IMR-90 (cell line): ENCODE results near the gene EXOC4. TPM values are rescaled to one million over a fixed set of nuclear protein-coding genes. Genes with fewer than 3 reads are reported as not detected.

ENCODE experiments used
- ATAC-seq: fragments of 200-7000 bp; cut with Tn5 transposase; 2 replicates; pipeline ENCODE4 v1.9.1; 2020; ENCODE audit warnings: low read depth, mild to moderate bottlenecking, moderate library complexity
- BruUV-seq: library from RNA; stranded (reverse); fragments of 400-500 nt; replicated peaks from 2 replicates; lab custom pipeline; 2021; lab: Mats Ljungman, UMichigan
- CTCF ChIA-PET: fragments of 300-600 bp; formaldehyde crosslinking; extraction: SDS; loops from one replicate; lab custom pipeline; 2021; ENCODE audit warnings: antibody characterized with exemption; lab: Yijun Ruan, JAX
- POLR2A ChIA-PET: fragments of 300-600 bp; sonication (Branson Sonifier 250); formaldehyde crosslinking; loops from one replicate; lab custom pipeline; 2022; ENCODE audit warnings: antibody characterized with exemption; ENCODE audit not compliant: unreplicated experiment; lab: Charles Lee
- DNase-seq: peaks from one replicate; pipeline ENCODE4 v3.0.0; 2013
- H2AFZ ChIP-seq: replicated peaks from 2 replicates; pipeline ENCODE3; 2013; ENCODE audit warnings: low read length, mild to moderate bottlenecking; ENCODE audit not compliant: poor library complexity
- H2AK5ac ChIP-seq: 2 replicates; pipeline ENCODE4 v1.6.1; 2013; ENCODE audit warnings: low read depth, low read length, inconsistent platforms
- H2AK9ac ChIP-seq: replicated peaks from 2 replicates; pipeline ENCODE3; 2013; ENCODE audit warnings: mild to moderate bottlenecking, low read depth, low read length, moderate library complexity; ENCODE audit not compliant: poor library complexity
- H2BK120ac ChIP-seq: 2 replicates; pipeline ENCODE4 v1.6.1; 2013; ENCODE audit warnings: low read depth, low read length, inconsistent platforms
- H2BK15ac ChIP-seq: 3 replicates; pipeline ENCODE4 v1.6.1; 2013; ENCODE audit warnings: low read depth, low read length, inconsistent platforms
- H2BK20ac ChIP-seq: 2 replicates; pipeline ENCODE4 v1.6.1; 2013; ENCODE audit warnings: low read depth, mild to moderate bottlenecking, inconsistent platforms, low read length, moderate library complexity
- H2BK5ac ChIP-seq: 2 replicates; pipeline ENCODE4 v1.6.1; 2013; ENCODE audit warnings: mild to moderate bottlenecking, low read depth, low read length, inconsistent platforms; ENCODE audit not compliant: poor library complexity, severe bottlenecking
- H3K14ac ChIP-seq: replicated peaks from 2 replicates; pipeline ENCODE4 v1.6.1; 2013; ENCODE audit warnings: low read depth, low read length, inconsistent platforms
- H3K18ac ChIP-seq: 2 replicates; pipeline ENCODE4 v1.6.1; 2013; ENCODE audit warnings: low read depth, low read length, control low read depth
- H3K23ac ChIP-seq: 2 replicates; pipeline ENCODE4 v1.6.1; 2013; ENCODE audit warnings: low read depth, low read length, inconsistent platforms
- H3K27ac ChIP-seq: 2 replicates; pipeline ENCODE4 v1.5.1; 2013; ENCODE audit warnings: mild to moderate bottlenecking, control low read depth, low read length; ENCODE audit not compliant: insufficient read depth
- H3K27me3 ChIP-seq: 2 replicates; pipeline ENCODE4 v1.6.1; 2013; ENCODE audit warnings: low read length; ENCODE audit not compliant: control insufficient read depth, insufficient read depth
- H3K36me3 ChIP-seq: 2 replicates; pipeline ENCODE4 v1.6.1; 2013; ENCODE audit warnings: low read length, mixed read lengths; ENCODE audit not compliant: control insufficient read depth, insufficient read depth
- H3K4ac ChIP-seq: 2 replicates; pipeline ENCODE4 v1.6.1; 2013; ENCODE audit warnings: low read depth, low read length, inconsistent platforms
- H3K4me1 ChIP-seq: 2 replicates; pipeline ENCODE4 v1.6.1; 2013; ENCODE audit warnings: low read length, mixed read lengths; ENCODE audit not compliant: control insufficient read depth, insufficient read depth
- H3K4me2 ChIP-seq: 2 replicates; pipeline ENCODE4 v1.6.1; 2013; ENCODE audit warnings: low read depth, mild to moderate bottlenecking, control low read depth, low read length, moderate library complexity
- H3K4me3 ChIP-seq: 2 replicates; pipeline ENCODE4 v1.5.1; 2013; ENCODE audit warnings: low read depth, mild to moderate bottlenecking, control low read depth, low read length, moderate library complexity; ENCODE audit not compliant: insufficient read depth
- H3K56ac ChIP-seq: 2 replicates; pipeline ENCODE4 v1.6.1; 2013; ENCODE audit warnings: low read length, inconsistent platforms; ENCODE audit not compliant: insufficient read depth; ENCODE audit errors: extremely low read depth
- H3K79me1 ChIP-seq, 2 experiments: 2 replicates each; pipeline ENCODE4 v1.6.1; 2013; ENCODE audit warnings: low read length in 2 of 2, inconsistent platforms in 1 of 2, low read depth in 1 of 2
- H3K9ac ChIP-seq: 2 replicates; pipeline ENCODE4 v1.6.1; 2013; ENCODE audit warnings: low read depth, low read length, control low read depth
- H3K9me1 ChIP-seq: 2 replicates; pipeline ENCODE4 v1.6.1; 2013; ENCODE audit warnings: low read length, inconsistent platforms; ENCODE audit not compliant: insufficient read depth
- H3K9me3 ChIP-seq: 2 replicates; pipeline ENCODE4 v1.6.1; 2013; ENCODE audit warnings: low read length; ENCODE audit not compliant: control insufficient read depth, insufficient read depth
- H4K20me1 ChIP-seq: 2 replicates; pipeline ENCODE4 v1.6.1; 2013; ENCODE audit warnings: low read length, inconsistent platforms; ENCODE audit not compliant: insufficient read depth
- H4K5ac ChIP-seq: 2 replicates; pipeline ENCODE4 v1.6.1; 2013; ENCODE audit warnings: mild to moderate bottlenecking, low read depth, low read length, control low read depth
- H4K8ac ChIP-seq, 2 experiments: 2 replicates each; pipeline ENCODE4 v1.6.1; 2013; ENCODE audit warnings: low read depth in 2 of 2, low read length in 2 of 2, control low read depth in 1 of 2, inconsistent platforms in 1 of 2
- H4K91ac ChIP-seq: 2 replicates; pipeline ENCODE4 v1.6.1; 2013; ENCODE audit warnings: low read depth, low read length, inconsistent platforms; ENCODE audit not compliant: insufficient read depth
- BHLHE40 ChIP-seq: fragments of 150-350 bp; IDR thresholded peaks from 2 replicates; pipeline ENCODE4 v1.6.1; 2016; ENCODE audit warnings: mild to moderate bottlenecking, low read depth, low read length
- CEBPB ChIP-seq: IDR thresholded peaks from 2 replicates; pipeline ENCODE4 v1.6.1; 2012; ENCODE audit warnings: low read depth, low read length, improper control_type of control experiment
- FOS ChIP-seq: fragments of 150-350 bp; IDR thresholded peaks from 2 replicates; pipeline ENCODE4 v1.6.1; 2016; ENCODE audit warnings: low read depth, low read length
- MAFK ChIP-seq: IDR thresholded peaks from 2 replicates; pipeline ENCODE4 v1.6.1; 2012; ENCODE audit warnings: low read depth, low read length, improper control_type of control experiment
- RCOR1 ChIP-seq: IDR thresholded peaks from 2 replicates; pipeline ENCODE4 v1.6.1; 2012; ENCODE audit warnings: mild to moderate bottlenecking, low read length, improper control_type of control experiment; ENCODE audit not compliant: insufficient replicate concordance
- SMC3 ChIP-seq: fragments of 150-350 bp; IDR thresholded peaks from 2 replicates; pipeline ENCODE4 v1.6.1; 2016; ENCODE audit warnings: low read depth, mild to moderate bottlenecking, antibody characterized with exemption, low read length, moderate library complexity
- WGBS, 2 experiments: methylation state at CpG; one replicate each; pipeline versions ENCODE4 v1.1.5 to v1.1.7; 2013; ENCODE audit warnings: missing lambda C conversion rate in 2 of 2; ENCODE audit not compliant: insufficient read length in 1 of 2; ENCODE audit errors: extremely low coverage in 2 of 2; 5-methylcytosine and 5-hydroxymethylcytosine counted together
- dilution Hi-C: fragments of 300-500 bp; cut with HindIII; formaldehyde crosslinking; loops from one replicate; pipeline ENCODE4 v1.14.3; 2018; ENCODE audit warnings: low sequenced_read_pairs; ENCODE audit not compliant: unreplicated experiment
- in situ Hi-C: fragments of 300-500 bp; cut with MboI; formaldehyde crosslinking; loops from 3 replicates; pipeline ENCODE4 v1.14.3; 2019; ENCODE audit warnings: low sequenced_read_pairs, inconsistent platforms, mixed read lengths
- intact Hi-C: fragments of 100-400 bp; cut with micrococcal nuclease; formaldehyde crosslinking; loops from 2 replicates; pipeline ENCODE4 v1.10.0; 2022
- polyA plus RNA-seq, 3 experiments: library from polyadenylated mRNA; depleted of rRNA; stranded (reverse); fragments of >200 nt; gene quantifications; 2 replicates each; pipeline ENCODE4 v1.2.3, GENCODE V29; 2012; ENCODE audit warnings: low replicate concordance in 1 of 3
- total RNA-seq: library from RNA; depleted of rRNA; stranded (reverse); fragments of >200 nt; gene quantifications from 2 replicates; pipeline ENCODE4 v1.2.3, GENCODE V29; 2012

EXOC4 gene
- total and polyA plus RNA-seq, 2 of the 4 experiments (the other 2 are of a cell fraction), result 25.4 to 94.6 TPM

DNA sequence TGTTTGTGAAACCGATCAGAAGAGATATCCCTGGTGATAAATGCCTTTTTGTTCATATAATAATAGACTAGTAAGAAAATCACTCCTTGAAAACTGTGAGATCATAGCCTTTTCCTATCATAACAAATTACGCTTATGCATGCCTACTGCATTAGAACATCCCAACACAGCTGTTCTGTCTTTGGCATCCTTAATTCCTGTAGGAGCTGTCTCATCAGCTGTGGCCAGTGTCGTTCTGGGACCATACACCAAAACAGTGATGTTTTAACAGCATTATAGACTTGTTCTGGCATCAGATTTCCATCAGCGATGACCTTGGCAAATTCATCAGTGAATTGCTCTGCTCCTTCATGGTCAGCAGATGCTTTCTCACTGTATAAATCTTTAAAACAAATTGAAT lies 450.7 kb downstream of the EXOC4 start:
- peak overlapping the region; percentile 75 for H2BK5ac ChIP-seq
- H3K56ac ChIP-seq, result no peak overlapping the region
- no peak overlapping the region; a peak in 1 of 4 replicates for H4K8ac ChIP-seq
- H3K4me1 ChIP-seq, result peaks cover 6% of the 10 kb centered on the region; the same call in 1 of the 2 replicates
- H4K91ac ChIP-seq, result no peak overlapping the region
- 0% methylated on average over 1 of the region's 4 CpGs; no CpG with 5 or more reads in 1 of the 2 experiments for WGBS, 2 experiments
- H3K9ac ChIP-seq, result no peak overlapping the region
- no TSS peak for BruUV-seq
- peak overlapping the region; percentile 59; the same call in 1 of the 2 replicates for H2BK120ac ChIP-seq
- no peak overlapping the region for H3K14ac ChIP-seq
- H3K23ac ChIP-seq, result no peak overlapping the region
- no peak overlapping the region for H3K4ac ChIP-seq
- no peak overlapping the region for H2AFZ ChIP-seq
- TF ChIP-seq FOS, result peak; percentile 51; the same call in 1 of the 2 replicates
- TF ChIP-seq SMC3, result no peak
- TF ChIP-seq CEBPB, result peak; percentile 12; the same call in 1 of the 2 replicates
- TF ChIP-seq MAFK, result peak; percentile 17; the same call in 1 of the 2 replicates
- peak; percentile 80 for TF ChIP-seq RCOR1
- TF ChIP-seq BHLHE40, result peak; percentile 10; the same call in 1 of the 2 replicates
- H4K20me1 ChIP-seq, result no peaks in the 10 kb centered on the region
- no peak overlapping the region for H3K27ac ChIP-seq
- no peaks in the 10 kb centered on the region for H3K27me3 ChIP-seq
- DNase-seq (peak; percentile 98), ATAC-seq (peak; percentile 93)
- peak overlapping the region; percentile 53 for H3K4me2 ChIP-seq
- CTCF ChIA-PET, result interaction anchor here (1.0 kb wide), 2 partner anchors 17 to 59 kb away, joined by 3 read pairs; no protein-coding TSS in a partner anchor
- 0 out of 4 replicates have a peak, but pooled peaks cover 0 to 12% of the 10 kb centered on the region in 2 experiments for H3K79me1 ChIP-seq
- no peak overlapping the region; the same call in 1 of the 2 replicates for H4K5ac ChIP-seq
- no peak overlapping the region for H2AK5ac ChIP-seq
- H2BK15ac ChIP-seq, result 0 out of 3 replicates have a peak overlapping the region, but pooled peaks have one; percentile 51
- peaks cover 11% of the 10 kb centered on the region for H3K9me1 ChIP-seq
- H3K18ac ChIP-seq, result peak overlapping the region; percentile 76; the same call in 1 of the 2 replicates
- H3K4me3 ChIP-seq, result no peak overlapping the region
- intact Hi-C loops, result loop anchor here (5.0 kb wide), 1 partner anchor 1141 kb away; no protein-coding TSS in a partner anchor
- in situ Hi-C loops, result no loop called here
- H2BK20ac ChIP-seq, result no peak overlapping the region
- H2AK9ac ChIP-seq, result no peak overlapping the region
- POLR2A ChIA-PET, result no interaction called here
- dilution Hi-C loops, result no loop called here
- H3K9me3 ChIP-seq, result no peaks in the 10 kb centered on the region
- no peaks in the 10 kb centered on the region for H3K36me3 ChIP-seq
